Stimulated activated CD8-positive, alpha-beta memory T cell treated with anti-CD3 and anti-CD28 coated beads, Interleukin-7, amount 100 ng/mL, for 4 hours (primary cell): Measurements from ENCODE around the gene WDR44.
A peak's percentile ranks its signal among the peaks of the same experiment; 100 is the strongest.
"Not testable (repeated sequence)": the region's sequence is repeated elsewhere in the genome, so short reads cannot be mapped to it uniquely, and the experiment has no call there.

ENCODE experiments used
- DNase-seq, 2 donors: peaks; one replicate each; pipeline ENCODE4 v3.0.0-alpha.2; 2020; ENCODE audit warnings: low read depth in 2 of 2

The WDR44 gene, protein sequence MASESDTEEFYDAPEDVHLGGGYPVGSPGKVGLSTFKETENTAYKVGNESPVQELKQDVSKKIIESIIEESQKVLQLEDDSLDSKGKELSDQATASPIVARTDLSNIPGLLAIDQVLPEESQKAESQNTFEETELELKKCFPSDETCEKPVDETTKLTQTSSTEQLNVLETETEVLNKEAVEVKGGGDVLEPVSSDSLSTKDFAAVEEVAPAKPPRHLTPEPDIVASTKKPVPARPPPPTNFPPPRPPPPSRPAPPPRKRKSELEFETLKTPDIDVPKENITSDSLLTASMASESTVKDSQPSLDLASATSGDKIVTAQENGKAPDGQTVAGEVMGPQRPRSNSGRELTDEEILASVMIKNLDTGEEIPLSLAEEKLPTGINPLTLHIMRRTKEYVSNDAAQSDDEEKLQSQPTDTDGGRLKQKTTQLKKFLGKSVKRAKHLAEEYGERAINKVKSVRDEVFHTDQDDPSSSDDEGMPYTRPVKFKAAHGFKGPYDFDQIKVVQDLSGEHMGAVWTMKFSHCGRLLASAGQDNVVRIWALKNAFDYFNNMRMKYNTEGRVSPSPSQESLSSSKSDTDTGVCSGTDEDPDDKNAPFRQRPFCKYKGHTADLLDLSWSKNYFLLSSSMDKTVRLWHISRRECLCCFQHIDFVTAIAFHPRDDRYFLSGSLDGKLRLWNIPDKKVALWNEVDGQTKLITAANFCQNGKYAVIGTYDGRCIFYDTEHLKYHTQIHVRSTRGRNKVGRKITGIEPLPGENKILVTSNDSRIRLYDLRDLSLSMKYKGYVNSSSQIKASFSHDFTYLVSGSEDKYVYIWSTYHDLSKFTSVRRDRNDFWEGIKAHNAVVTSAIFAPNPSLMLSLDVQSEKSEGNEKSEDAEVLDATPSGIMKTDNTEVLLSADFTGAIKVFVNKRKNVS

GRCh38 chrX:118345464-118346257 is at the start of gene WDR44:
WDR44 (plus strand) TSS chrX:118346106; CDS start chrX:118346504, 398 bp downstream.
- peak; percentile 88 to 90 for DNase-seq

- DNase-seq: not testable (repeated sequence)
Measured at GRCh38 chrX:118305827-118306226, 40.1 kb upstream of the WDR44 start.

DNA sequence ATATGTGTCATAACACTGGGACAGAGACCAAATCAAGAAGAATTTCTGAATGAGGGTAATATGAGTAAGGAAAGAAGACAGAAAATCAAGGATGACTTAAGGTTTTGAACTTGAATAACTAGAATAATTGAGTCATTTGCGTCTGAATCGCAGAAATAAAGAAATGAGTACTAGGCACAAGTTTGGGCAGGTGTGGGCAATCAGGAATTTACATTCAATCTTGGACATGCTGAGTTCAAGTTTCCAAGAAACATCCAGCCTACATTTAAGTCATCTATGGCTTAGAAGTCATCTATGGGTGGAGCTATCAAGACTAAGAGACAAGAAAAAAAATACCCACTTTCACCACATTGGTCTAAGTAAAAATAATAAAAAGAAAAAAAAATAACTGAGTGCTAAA is 30.4 kb upstream of the WDR44 start:
- no peak for DNase-seq

- DNase-seq: no peak
Measured at GRCh38 chrX:118324588-118324987, 21.3 kb upstream of the WDR44 start.

- DNase-seq: no peak
Measured at GRCh38 chrX:118325453-118325852, 20.5 kb upstream of the WDR44 start.

DNA sequence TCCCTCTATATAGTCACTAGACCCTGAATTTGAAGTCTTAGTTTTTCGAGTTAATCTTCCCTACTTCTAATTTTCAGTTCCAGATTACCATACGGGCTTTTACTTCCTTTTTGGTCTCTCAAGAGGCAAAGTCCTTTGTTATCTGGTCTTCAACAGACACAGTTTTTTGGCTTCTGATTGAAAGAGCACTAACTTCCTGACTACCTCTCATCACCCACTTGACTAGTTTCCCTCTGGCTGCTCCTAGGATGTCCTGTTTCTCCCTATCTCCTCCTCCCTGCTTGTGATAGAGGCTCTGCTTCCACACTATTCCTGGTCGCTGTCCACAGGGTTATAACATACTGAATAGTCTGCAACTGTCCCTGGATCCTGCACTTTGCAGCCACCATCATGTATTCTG is 16.7 kb upstream of the WDR44 start:
- no peak for DNase-seq

DNA sequence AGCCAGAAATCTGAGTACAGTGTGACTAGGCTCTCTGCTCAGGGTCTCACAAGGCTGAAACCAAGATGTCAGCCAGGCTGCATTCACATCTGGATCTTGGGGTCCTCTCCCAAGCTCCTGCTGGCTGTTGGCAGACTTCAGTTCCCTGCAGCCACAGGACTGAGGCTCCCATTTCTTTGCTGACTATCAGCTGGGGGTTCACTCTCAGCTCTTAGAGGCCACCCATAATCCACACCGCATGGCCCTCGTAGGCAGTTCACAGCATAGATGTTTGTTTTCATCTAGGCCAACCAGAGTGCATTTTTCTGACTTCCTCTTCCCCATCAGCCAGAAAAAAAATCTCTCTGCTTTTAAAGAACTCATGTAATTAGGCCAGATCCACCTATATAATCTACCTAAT is 8.2 kb upstream of the WDR44 start:
- DNase-seq: no peak

DNA sequence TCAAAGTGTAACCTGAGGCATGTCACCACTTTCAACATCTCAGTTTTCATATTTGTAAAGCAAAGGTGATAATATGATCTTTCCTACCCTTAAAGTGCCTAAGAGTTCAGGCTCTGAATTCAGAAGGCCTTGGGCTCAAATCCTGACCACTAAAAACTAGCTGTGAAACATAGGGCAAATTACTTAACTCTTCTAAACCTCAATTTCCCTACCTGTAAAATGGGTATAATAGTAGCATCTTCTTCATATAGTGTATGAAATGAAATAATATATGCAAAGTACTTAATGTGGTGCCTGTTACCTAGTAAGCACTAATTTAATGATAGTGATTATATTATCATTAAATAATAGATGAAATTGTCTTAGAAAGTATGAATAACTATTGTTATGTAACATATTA is 7.0 kb upstream of the WDR44 start:
- DNase-seq: no peak

- no peak for DNase-seq
Measured at GRCh38 chrX:118345045-118345463, 852 bp upstream of the WDR44 start.

GRCh38 chrX:118346258-118347094 is 570 bp downstream of the WDR44 start:
- DNase-seq: peak; percentile 23 to 29

- no peak for DNase-seq
Measured at GRCh38 chrX:118347131-118347530, 1.2 kb downstream of the WDR44 start.

DNA sequence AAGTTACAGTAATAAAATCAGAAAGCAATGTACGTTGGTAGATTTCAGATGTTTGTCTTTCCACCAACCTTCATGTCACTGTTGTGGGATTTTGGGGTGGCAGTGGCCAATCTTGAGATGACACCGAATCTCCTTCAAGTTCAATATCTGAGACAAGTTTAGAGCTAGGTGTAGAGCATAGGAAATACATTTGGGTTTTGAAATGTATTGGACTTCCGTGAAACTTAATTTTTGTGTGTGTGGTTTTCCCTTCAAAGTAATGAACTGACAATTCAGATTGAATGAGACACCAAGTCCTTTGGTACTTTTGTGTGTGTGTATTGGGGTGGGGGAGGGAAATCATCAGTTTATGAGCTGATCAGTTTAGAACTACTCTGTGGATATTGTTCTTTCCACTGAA is 1.8 kb downstream of the WDR44 start:
- no peak for DNase-seq

GRCh38 chrX:118348186-118348810 is 2.4 kb downstream of the WDR44 start:
- DNase-seq: no peak

DNA sequence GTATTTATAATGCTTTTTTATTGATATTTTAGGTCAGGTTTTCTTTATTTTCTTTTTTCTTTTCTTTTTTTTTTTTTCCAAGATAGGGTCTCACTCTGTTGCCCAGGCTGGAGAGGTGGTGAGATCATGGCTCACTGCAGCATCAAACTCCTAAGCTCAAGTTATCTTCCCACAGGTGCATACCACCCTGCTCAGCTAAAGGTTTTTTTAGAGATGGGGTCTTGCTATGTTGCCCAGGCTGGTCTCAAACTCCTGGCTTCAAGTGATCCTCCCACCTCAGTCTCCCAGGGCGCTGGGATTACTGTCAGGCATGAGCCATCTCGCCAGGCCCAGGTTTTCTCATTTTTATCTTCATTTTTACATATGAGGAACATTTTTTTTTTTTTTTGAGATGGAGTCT is 3.3 kb downstream of the WDR44 start:
- DNase-seq: no peak

GRCh38 chrX:118350221-118350620 is 4.3 kb downstream of the WDR44 start:
- no peak for DNase-seq

DNA sequence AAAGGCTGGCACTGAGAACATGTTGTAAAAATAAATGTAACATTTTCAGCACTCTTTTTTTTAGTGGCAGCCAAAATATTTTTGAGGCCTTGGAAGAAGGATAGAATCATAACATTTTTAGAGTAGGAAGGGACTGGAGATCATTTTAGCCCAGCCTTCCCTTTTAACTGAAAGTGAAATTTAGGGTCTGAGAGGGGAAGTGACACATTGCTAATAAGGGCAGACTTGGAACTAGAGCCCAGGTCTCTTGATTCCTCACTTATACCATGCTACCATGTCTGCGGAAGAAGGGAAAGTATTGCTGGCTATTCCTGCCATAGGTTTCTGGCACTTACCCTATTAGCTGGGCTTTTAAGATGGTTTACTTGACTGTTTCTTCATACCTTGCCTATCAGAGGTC is 4.8 kb downstream of the WDR44 start:
- DNase-seq: no peak

- no peak for DNase-seq
Measured at GRCh38 chrX:118352566-118352965, 6.7 kb downstream of the WDR44 start.

DNA sequence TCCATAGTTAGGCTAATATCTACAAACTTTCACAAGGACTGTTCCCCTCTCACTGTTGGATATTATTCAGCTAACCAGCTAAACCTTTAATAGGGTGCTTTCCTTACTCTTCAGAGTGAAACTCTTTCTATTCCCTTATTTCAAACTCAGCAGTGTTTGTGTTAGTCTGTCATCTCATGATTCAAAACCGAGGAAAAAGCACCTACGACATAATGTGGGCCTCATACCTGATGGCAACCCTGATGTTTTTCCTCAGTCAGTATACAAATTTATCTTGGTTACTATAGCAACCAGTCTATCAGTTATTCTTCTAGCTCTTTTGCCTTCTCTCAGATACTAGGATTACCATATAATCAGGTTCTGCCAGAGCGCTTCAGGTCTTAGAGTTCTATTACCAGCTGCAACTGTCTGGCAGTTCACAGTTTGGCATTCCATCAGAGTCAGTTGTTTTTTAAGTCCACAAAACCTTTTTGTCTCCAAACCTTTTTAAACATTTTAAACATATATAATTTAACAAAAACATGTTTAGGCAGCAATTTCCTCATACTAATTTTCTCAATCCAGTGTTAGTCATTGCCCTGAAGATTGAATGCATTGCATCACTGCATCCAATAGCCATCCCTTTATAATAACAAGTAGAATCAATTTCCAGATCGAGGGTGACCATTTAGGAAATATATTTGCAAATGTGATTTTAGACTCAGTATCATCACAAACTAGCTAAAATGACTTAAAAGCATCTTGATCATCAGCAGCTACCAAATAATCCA is 7.4 kb downstream of the WDR44 start:
- no peak for DNase-seq

DNA sequence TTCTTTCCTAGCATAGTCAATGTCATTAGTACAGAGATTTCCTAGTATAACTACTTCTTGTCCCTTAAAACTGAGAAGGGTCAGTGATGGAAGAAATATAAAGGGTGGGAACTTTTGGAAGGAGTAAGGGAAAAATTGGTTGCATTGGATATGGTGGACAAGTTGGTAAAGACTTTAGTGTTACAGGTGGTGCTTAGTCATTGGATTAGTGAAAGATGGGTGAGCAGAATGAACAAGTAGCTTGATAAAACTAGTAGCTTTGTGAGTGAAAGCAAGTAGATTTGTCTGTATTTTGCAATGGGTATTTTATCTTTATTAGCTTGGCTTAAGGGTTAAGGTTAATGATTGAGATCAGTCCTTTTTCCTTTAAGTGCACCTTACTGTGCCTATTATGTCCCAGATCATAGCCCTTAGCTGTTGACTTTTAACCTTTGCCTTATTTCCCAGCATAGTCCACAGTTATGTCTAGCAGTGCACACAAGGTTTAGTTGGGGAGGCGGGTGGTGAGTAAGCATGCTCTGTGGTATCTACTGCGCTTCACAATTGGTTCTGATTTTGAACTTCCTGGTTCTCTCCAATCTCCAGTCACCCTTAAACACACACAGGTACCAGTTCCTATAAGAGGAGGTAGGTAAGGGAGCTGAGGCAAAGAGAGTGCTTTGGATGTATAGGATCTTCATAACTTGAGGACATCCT is 9.5 kb downstream of the WDR44 start:
- no peak for DNase-seq
